Endothelial cell of umbilical vein (primary cell): ENCODE results near the gene CHIC2. TPM values are rescaled to one million over a fixed set of nuclear protein-coding genes. Genes with fewer than 3 reads are reported as not detected.
"Not testable (repeated sequence)": the region's sequence is repeated elsewhere in the genome, so short reads cannot be mapped to it uniquely, and the experiment has no call there.

Experiments used
- BruUV-seq: library from RNA; stranded (reverse); fragments of 400-500 nt; replicated peaks from 2 replicates; lab custom pipeline; 2021; lab: Mats Ljungman, UMichigan
- CTCF ChIA-PET: fragments of 300-600, 350-600 bp; sonication (Branson Sonifier 250); formaldehyde crosslinking; loops from one replicate; lab custom pipeline; 2021; ENCODE audit warnings: antibody characterized with exemption, inconsistent platforms; lab: Charles Lee
- POLR2A ChIA-PET: fragments of 300-600, 350-600 bp; sonication (Branson Sonifier 250); formaldehyde crosslinking; loops from one replicate; lab custom pipeline; 2021; ENCODE audit warnings: antibody characterized with exemption, inconsistent platforms; lab: Charles Lee
- DNase-seq: peaks from one replicate; pipeline ENCODE4 v3.0.0-alpha.2; 2011; ENCODE audit warnings: low read depth, low spot score
- FAIRE-seq: peaks from 2 replicates; lab custom pipeline; 2011; peaks lifted over from hg19 to GRCh38; lab: Jason Lieb, UNC
- H2AFZ ChIP-seq: 2 replicates; pipeline ENCODE4 v1.6.0; 2012; ENCODE audit warnings: low read depth, low read length, control low read depth, inconsistent platforms
- H3K27ac ChIP-seq: 2 replicates; pipeline ENCODE4 v1.5.1; 2011; ENCODE audit warnings: low read depth, mild to moderate bottlenecking, control low read depth, low read length, moderate library complexity; ENCODE audit not compliant: insufficient read depth
- H3K27me3 ChIP-seq, 2 experiments: 2 replicates each; pipeline versions ENCODE4 v1.6.0 to v1.6.1; 2011; ENCODE audit warnings: low read length in 2 of 2, mixed read lengths in 1 of 2; ENCODE audit not compliant: control insufficient read depth in 2 of 2, insufficient read depth in 2 of 2
- H3K36me3 ChIP-seq, 2 experiments: 2 replicates in 1 of 2; 3 replicates in 1 of 2; pipeline ENCODE4 v1.5.1; 2011; ENCODE audit warnings: low read length in 2 of 2, mild to moderate bottlenecking in 1 of 2, moderate library complexity in 1 of 2; ENCODE audit not compliant: control insufficient read depth in 2 of 2, insufficient read depth in 2 of 2; ENCODE audit errors: extremely low read depth in 1 of 2
- H3K4me1 ChIP-seq: 3 replicates; pipeline ENCODE4 v1.5.1; 2011; ENCODE audit warnings: mild to moderate bottlenecking, low read length; ENCODE audit not compliant: control insufficient read depth, insufficient read depth; ENCODE audit errors: extremely low read depth
- H3K4me2 ChIP-seq: 2 replicates; pipeline ENCODE4 v1.6.1; 2011; ENCODE audit warnings: low read length, control low read depth, mixed read lengths; ENCODE audit not compliant: insufficient read depth
- H3K4me3 ChIP-seq, 3 experiments: fragments of 200-600 bp in 1 of 3; sonication (generic), shearing (Covaris generic) in 1 of 3; replicated peaks in 1 of 3; 2 replicates each; pipeline ENCODE4 v1.5.1; 2011 to 2016; ENCODE audit warnings: control low read depth in 3 of 3, low read length in 3 of 3, mild to moderate bottlenecking in 2 of 3, inconsistent platforms in 1 of 3, low read depth in 1 of 3, moderate library complexity in 1 of 3; ENCODE audit not compliant: insufficient read depth in 1 of 3
- H3K79me2 ChIP-seq: 2 replicates; pipeline ENCODE4 v1.6.0; 2012; ENCODE audit warnings: low read length, inconsistent platforms; ENCODE audit not compliant: control insufficient read depth, insufficient read depth
- H3K9ac ChIP-seq: replicated peaks from 2 replicates; pipeline ENCODE3; 2011; ENCODE audit warnings: low read length, control low read depth; ENCODE audit not compliant: insufficient read depth; ENCODE audit errors: extremely low read depth
- H3K9me1 ChIP-seq: replicated peaks from 3 replicates; pipeline ENCODE4 v1.6.0; 2011; ENCODE audit warnings: mild to moderate bottlenecking, low read length; ENCODE audit not compliant: control insufficient read depth, insufficient read depth; ENCODE audit errors: extremely low read depth
- H3K9me3 ChIP-seq: replicated peaks from 2 replicates; pipeline ENCODE4 v1.5.1; 2012; ENCODE audit warnings: low read length, inconsistent platforms; ENCODE audit not compliant: control insufficient read depth, insufficient read depth
- H4K20me1 ChIP-seq: replicated peaks from 2 replicates; pipeline ENCODE3; 2011; ENCODE audit warnings: mild to moderate bottlenecking, low read length; ENCODE audit not compliant: control insufficient read depth, insufficient read depth; ENCODE audit errors: extremely low read depth
- EZH2 ChIP-seq: IDR thresholded peaks from 2 replicates; pipeline ENCODE4 v1.6.1; 2012; ENCODE audit warnings: borderline replicate concordance, low read depth, mild to moderate bottlenecking, moderate library complexity, low read length, inconsistent platforms; ENCODE audit not compliant: severe bottlenecking
- FOS ChIP-seq: IDR thresholded peaks from 2 replicates; pipeline ENCODE4 v1.6.1; 2011; ENCODE audit warnings: mild to moderate bottlenecking, low read length, moderate library complexity, borderline replicate concordance; ENCODE audit not compliant: insufficient read depth
- GATA2 ChIP-seq: IDR thresholded peaks from 2 replicates; pipeline ENCODE4 v1.7.0; 2011; ENCODE audit warnings: low read depth, mild to moderate bottlenecking, moderate library complexity, mixed read lengths, low read length; ENCODE audit not compliant: insufficient read length, insufficient read depth
- JUN ChIP-seq: IDR thresholded peaks from 2 replicates; pipeline ENCODE4 v1.6.1; 2011; ENCODE audit warnings: borderline replicate concordance, low read depth; ENCODE audit not compliant: insufficient read length, insufficient read depth
- MAX ChIP-seq: IDR thresholded peaks from 2 replicates; pipeline ENCODE4 v1.6.1; 2011; ENCODE audit not compliant: insufficient read depth, insufficient read length
- MYC ChIP-seq: IDR thresholded peaks from one replicate; pipeline ENCODE4 v1.6.1; 2011; ENCODE audit warnings: mild to moderate bottlenecking, low read depth, low read length
- POLR2A ChIP-seq: IDR thresholded peaks from 2 replicates; pipeline ENCODE4 v1.6.1; 2012; ENCODE audit warnings: low read depth, mild to moderate bottlenecking, control low read depth, low read length
- POLR2AphosphoS5 ChIP-seq: IDR thresholded peaks from 2 replicates; pipeline ENCODE4 v1.6.1; 2012; ENCODE audit warnings: low read depth, mild to moderate bottlenecking, control low read depth, low read length, moderate library complexity; ENCODE audit not compliant: insufficient read depth
- dilution Hi-C: fragments of 300-500 bp; cut with MboI; formaldehyde crosslinking; loops from one replicate; pipeline ENCODE4 v1.15.0; 2019; ENCODE audit warnings: low sequenced_read_pairs; ENCODE audit not compliant: extremely low pct_ligation_motif_present
- intact Hi-C: fragments of 100-400 bp; cut with micrococcal nuclease; formaldehyde crosslinking; loops from one replicate; pipeline ENCODE4 v1.10.0; 2022
- polyA plus RNA-seq, 4 experiments: library from polyadenylated mRNA; depleted of rRNA in 3 of 4; stranded (reverse) in 3 of 4; unstranded in 1 of 4; fragments of >200 nt; gene quantifications; 2 replicates each; pipeline versions ENCODE4 v1.2.1 to v1.2.3, GENCODE V29; 2011 to 2012; ENCODE audit warnings: missing spikeins in 1 of 4
- total RNA-seq: library from RNA; stranded (reverse); gene quantifications from 2 replicates; pipeline ENCODE4 v1.2.3, GENCODE V29; 2021
- TF ChIP-seq, protein P1 (sequence below), 2 donors: IDR thresholded peaks; 1 replicate in 1 of 2; 2 replicates in 1 of 2; pipeline ENCODE4 v1.5.1; 2011; ENCODE audit warnings: low read length in 2 of 2, mild to moderate bottlenecking in 2 of 2, moderate library complexity in 2 of 2, control low read depth in 1 of 2, inconsistent platforms in 1 of 2, low read depth in 1 of 2; ENCODE audit not compliant: insufficient read depth in 1 of 2; ENCODE audit errors: extremely low read depth in 1 of 2

CHIC2 gene
- total and polyA plus RNA-seq, 2 donors (not counting 3 experiments of a cell fraction or from before 2014, with no cell fraction given): 27.4 to 43.3 TPM

- H4K20me1 ChIP-seq: peaks cover 40% of the 10 kb centered on the region
- TF ChIP-seq FOS (no peak), GATA2 (no peak), POLR2AphosphoS5 (no peak), POLR2A (no peak), MAX (no peak), MYC (no peak), JUN (no peak), EZH2 (no peak)
- TF ChIP-seq, protein P1, sequence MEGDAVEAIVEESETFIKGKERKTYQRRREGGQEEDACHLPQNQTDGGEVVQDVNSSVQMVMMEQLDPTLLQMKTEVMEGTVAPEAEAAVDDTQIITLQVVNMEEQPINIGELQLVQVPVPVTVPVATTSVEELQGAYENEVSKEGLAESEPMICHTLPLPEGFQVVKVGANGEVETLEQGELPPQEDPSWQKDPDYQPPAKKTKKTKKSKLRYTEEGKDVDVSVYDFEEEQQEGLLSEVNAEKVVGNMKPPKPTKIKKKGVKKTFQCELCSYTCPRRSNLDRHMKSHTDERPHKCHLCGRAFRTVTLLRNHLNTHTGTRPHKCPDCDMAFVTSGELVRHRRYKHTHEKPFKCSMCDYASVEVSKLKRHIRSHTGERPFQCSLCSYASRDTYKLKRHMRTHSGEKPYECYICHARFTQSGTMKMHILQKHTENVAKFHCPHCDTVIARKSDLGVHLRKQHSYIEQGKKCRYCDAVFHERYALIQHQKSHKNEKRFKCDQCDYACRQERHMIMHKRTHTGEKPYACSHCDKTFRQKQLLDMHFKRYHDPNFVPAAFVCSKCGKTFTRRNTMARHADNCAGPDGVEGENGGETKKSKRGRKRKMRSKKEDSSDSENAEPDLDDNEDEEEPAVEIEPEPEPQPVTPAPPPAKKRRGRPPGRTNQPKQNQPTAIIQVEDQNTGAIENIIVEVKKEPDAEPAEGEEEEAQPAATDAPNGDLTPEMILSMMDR (IDR thresholded peaks at IDR 0.05; ENCODE audit: extremely low read depth in 1 of 2, insufficient read depth in 1 of 2, low read depth in 1 of 2, low read length in 2 of 2): no peak
- no peaks in the 10 kb centered on the region for H3K9me3 ChIP-seq
- peaks cover 6% of the 10 kb centered on the region for H3K9me1 ChIP-seq
- dilution Hi-C loops: no loop called here
- H2AFZ ChIP-seq: no peak overlapping the region
- CTCF ChIA-PET: interaction anchor here (1.3 to 3.8 kb wide), 2 partner anchors 42 to 124 kb away, joined by 4 to 18 read pairs; no protein-coding TSS in a partner anchor
- peaks cover 99% of the 10 kb centered on the region for H3K79me2 ChIP-seq
- H3K9ac ChIP-seq: no peak overlapping the region
- intact Hi-C loops: no loop called here
- H3K27ac ChIP-seq: no peak overlapping the region
- H3K27me3 ChIP-seq: no peaks in the 10 kb centered on the region
- POLR2A ChIA-PET: interaction anchor here (1.2 kb wide), 1 partner anchor 9 kb away, joined by 3 read pairs; no protein-coding TSS in a partner anchor
- no peak for FAIRE-seq
- BruUV-seq: no TSS peak
- H3K4me1 ChIP-seq: peaks cover 40% of the 10 kb centered on the region
- no peak overlapping the region for H3K4me3 ChIP-seq
- DNase-seq: no peak
- H3K36me3 ChIP-seq: peaks cover 0 to 3% of the 10 kb centered on the region in 2 experiments
- H3K4me2 ChIP-seq: no peak overlapping the region
Measured at GRCh38 chr4:54054501-54054900, 9.9 kb downstream of the CHIC2 start.

- intact Hi-C loops, BruUV-seq, H3K36me3 ChIP-seq, H3K4me3 ChIP-seq, FAIRE-seq, H3K9ac ChIP-seq, DNase-seq, H3K9me3 ChIP-seq, H3K27me3 ChIP-seq, dilution Hi-C loops, H2AFZ ChIP-seq, H3K27ac ChIP-seq, H3K9me1 ChIP-seq, H3K4me2 ChIP-seq: not testable (repeated sequence)
- Histone ChIP-seq H4K20me1 (peaks cover 42% of the 10 kb centered on the region), H3K4me1 (peaks cover 40% of the 10 kb centered on the region), H3K79me2 (peaks cover 99% of the 10 kb centered on the region)
- ChIA-PET POLR2A (interaction anchor here (0.7 to 1.2 kb wide), 2 partner anchors 10 to 46 kb away, joined by 3 to 5 read pairs; no protein-coding TSS in a partner anchor), CTCF (interaction anchor here (0.6 to 3.8 kb wide), 6 partner anchors 15 to 843 kb away, joined by 3 to 18 read pairs (median 4); no protein-coding TSS in a partner anchor)
Measured at GRCh38 chr4:54053322-54053721, 11.1 kb downstream of the CHIC2 start.
